ENCODE data around the gene MYOZ3. TPM values are rescaled to one million over a fixed set of nuclear protein-coding genes. Genes with fewer than 3 reads are reported as not detected.

MYOZ3 gene, protein sequence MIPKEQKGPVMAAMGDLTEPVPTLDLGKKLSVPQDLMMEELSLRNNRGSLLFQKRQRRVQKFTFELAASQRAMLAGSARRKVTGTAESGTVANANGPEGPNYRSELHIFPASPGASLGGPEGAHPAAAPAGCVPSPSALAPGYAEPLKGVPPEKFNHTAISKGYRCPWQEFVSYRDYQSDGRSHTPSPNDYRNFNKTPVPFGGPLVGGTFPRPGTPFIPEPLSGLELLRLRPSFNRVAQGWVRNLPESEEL
- total RNA-seq = 1 to 10 TPM; 2.0 to 3.5 TPM

DNA sequence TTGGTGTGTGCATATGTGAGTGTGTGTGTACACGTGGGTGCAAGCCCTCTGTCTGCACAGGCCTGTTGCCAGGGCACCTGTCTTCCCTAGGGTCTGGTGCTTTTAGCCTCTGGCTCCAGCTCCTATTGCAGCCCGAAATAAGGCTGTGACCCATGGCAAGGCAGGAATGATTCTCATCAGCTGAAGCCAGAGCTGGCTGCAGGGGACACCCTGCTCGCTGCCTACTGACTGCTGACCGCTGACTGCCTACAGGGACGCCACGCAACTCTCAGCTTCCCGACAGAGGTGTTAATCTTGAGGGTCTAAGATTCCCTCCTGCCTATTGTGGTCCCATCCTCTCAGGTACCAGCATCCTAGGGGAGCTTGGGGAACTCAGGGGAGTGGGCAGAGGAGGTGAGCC, at the start of gene MYOZ3:
Gene MYOZ3 (plus strand): TSS at position 166 of the 400 bp plus-strand sequence. CDS start 1,691 bp downstream, outside the sequence.
- Histone ChIP-seq H3K36me3 (no peaks in the 10 kb centered on the region), H3K4me1 (peaks cover 0 to 44% of the 10 kb centered on the region in 2 donors), H3K27me3 (no peaks in the 10 kb centered on the region), H3K4me3 (no peak within 1 kb of the TSS), H3K27ac (peak within 1 kb of the TSS; percentile 18 to 31), H3K9me3 (no peaks in the 10 kb centered on the region)
- DNase-seq (ENCODE audit: low spot score) = peak; percentile 57
- TF ChIP-seq, protein P1, sequence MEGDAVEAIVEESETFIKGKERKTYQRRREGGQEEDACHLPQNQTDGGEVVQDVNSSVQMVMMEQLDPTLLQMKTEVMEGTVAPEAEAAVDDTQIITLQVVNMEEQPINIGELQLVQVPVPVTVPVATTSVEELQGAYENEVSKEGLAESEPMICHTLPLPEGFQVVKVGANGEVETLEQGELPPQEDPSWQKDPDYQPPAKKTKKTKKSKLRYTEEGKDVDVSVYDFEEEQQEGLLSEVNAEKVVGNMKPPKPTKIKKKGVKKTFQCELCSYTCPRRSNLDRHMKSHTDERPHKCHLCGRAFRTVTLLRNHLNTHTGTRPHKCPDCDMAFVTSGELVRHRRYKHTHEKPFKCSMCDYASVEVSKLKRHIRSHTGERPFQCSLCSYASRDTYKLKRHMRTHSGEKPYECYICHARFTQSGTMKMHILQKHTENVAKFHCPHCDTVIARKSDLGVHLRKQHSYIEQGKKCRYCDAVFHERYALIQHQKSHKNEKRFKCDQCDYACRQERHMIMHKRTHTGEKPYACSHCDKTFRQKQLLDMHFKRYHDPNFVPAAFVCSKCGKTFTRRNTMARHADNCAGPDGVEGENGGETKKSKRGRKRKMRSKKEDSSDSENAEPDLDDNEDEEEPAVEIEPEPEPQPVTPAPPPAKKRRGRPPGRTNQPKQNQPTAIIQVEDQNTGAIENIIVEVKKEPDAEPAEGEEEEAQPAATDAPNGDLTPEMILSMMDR (IDR thresholded peaks at IDR 0.05) = no peak

DNA sequence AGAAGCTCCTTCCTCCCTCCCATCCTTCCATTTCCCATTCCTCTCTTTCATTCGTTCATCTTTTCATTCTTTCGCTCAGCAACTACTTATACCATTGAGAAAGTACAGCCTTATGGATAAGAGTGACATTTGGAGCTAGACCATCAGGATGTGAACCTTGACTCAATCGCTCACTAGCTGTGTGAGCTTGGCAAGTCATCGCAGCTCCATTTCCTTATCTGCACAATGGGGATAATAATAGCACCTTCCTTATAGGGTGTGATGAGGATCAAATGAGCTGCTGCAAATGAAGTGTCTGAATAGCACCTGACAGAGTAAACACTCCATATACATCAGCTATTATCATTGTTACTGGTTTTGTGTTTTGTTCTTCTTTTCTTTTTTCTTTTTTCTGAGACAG, 48.6 kb upstream of the MYOZ3 start:
- no peaks in the 10 kb centered on the region for H3K9me3 ChIP-seq
- peak overlapping the region; percentile 89 to 99 for H3K27ac ChIP-seq
- no peaks in the 10 kb centered on the region for H3K27me3 ChIP-seq
- H3K36me3 ChIP-seq = no peaks in the 10 kb centered on the region
- H3K4me3 ChIP-seq = no peak overlapping the region
- no peak for DNase-seq (ENCODE audit: low spot score)
- TF ChIP-seq, protein P1 (IDR thresholded peaks at IDR 0.05) = no peak
- peaks cover 2 to 87% of the 10 kb centered on the region in 2 donors for H3K4me1 ChIP-seq

DNA sequence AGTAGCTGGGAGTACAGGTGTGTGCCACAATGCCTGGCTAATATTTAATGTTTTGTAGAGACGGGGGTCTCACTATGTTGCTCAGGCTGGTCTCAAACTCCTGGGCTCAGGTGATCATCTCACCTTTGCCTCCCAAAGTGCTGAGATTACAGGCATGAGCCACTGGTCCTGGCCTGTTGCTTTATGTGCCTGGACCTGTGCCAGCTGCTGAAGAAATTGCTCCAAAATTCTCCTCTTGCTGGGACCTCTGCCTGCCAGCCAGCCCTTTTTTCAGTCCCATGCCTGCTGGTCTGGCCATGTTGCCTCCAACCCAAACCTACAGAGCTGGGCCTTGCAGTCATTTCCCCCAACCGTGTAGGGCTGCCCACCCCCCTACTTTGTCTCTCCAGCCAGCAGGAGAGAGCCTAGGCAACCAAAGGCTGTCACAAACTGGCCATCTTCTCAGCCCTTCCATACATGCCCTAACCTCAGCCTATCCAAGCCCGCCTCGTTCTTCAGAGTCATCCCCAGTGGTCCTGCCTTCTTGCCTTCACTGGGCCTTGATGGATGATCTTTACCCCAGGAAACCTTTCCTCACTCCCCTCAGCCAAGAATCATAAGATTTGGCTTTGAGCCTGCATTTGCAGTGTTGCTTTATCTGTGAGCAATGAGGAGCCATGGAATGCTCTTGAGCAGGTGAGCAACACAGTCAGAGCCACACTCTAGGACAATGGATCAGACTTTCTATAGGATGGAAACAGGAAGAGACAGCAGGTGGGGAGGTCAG, 48.0 kb upstream of the MYOZ3 start:
- H3K9me3 ChIP-seq = no peaks in the 10 kb centered on the region
- H3K27me3 ChIP-seq = no peaks in the 10 kb centered on the region
- H3K4me3 ChIP-seq = no peak overlapping the region
- no peaks in the 10 kb centered on the region for H3K36me3 ChIP-seq
- H3K4me1 ChIP-seq = peaks cover 2 to 94% of the 10 kb centered on the region in 2 donors
- DNase-seq (ENCODE audit: low spot score) = no peak
- H3K27ac ChIP-seq = peak overlapping the region; percentile 89 to 99
- TF ChIP-seq, protein P1 (IDR thresholded peaks at IDR 0.05) = no peak

DNA sequence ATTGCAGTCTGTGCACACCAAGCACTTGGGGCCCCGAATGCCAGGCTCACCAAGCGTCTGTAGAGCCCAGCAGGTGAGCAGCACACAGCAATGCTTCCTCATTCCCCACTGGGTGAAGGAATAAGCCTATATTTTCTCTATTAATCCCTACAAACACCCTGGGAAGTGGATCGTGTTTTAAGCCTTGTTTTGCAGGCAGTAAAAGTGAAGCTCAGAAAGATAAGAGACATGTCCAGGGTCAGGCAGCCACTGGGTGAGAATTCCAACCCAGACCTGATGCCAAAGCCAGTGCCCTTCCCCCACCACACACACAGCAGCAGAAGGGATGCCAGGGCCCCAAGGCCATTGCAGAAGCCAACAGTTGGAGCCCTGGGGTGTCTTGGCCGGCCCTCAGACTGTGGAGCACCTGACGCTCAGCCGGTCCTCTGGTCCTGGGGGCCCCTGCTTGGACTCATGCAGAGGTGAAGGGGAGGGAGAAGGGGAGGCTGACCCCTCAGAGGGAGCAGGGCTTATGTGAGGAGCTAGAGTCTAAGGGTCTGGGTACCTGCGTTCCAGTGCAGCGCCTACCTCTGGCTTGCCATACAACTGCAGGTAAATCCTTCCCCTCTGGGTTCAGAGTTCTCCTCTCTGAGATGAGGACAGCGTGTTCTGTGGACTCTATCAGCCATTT, 46.9 kb upstream of the MYOZ3 start:
- Histone ChIP-seq H3K27ac (peak overlapping the region; percentile 89 to 99), H3K9me3 (no peaks in the 10 kb centered on the region), H3K27me3 (no peaks in the 10 kb centered on the region), H3K4me1 (peaks cover 2 to 99% of the 10 kb centered on the region in 2 donors), H3K36me3 (no peaks in the 10 kb centered on the region), H3K4me3 (no peak overlapping the region)
- TF ChIP-seq, protein P1 (IDR thresholded peaks at IDR 0.05) = peak in 1 of 2 donors; percentile 39
- DNase-seq (ENCODE audit: low spot score) = no peak

DNA sequence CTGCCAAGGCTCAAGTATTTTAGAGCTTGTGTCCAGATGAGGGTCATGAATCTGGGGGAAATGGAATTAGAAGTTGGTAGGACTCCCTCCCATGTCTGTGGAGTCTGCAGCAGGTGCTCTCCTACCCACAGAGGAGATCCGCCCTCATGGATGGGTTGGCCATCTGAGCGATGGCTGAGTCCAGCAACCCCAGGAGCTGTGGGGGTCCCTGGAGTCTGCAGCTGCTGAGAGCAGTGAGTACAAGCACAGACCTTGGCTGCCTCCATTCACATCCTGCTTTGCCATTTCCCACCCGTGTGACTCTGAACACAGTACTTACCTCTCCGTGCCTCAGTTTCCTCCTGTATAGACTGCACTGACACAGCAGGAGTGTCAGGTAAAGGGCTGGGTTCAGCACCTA, 46.4 kb upstream of the MYOZ3 start:
- TF ChIP-seq, protein P1 (IDR thresholded peaks at IDR 0.05) = no peak
- H3K27me3 ChIP-seq = no peaks in the 10 kb centered on the region
- DNase-seq (ENCODE audit: low spot score) = no peak

More for the DNA sequence above, 46.4 kb upstream of the MYOZ3 start:
- peaks cover 2 to 100% of the 10 kb centered on the region in 2 donors for H3K4me1 ChIP-seq
- peak overlapping the region; percentile 89 to 99 for H3K27ac ChIP-seq
- H3K9me3 ChIP-seq = no peaks in the 10 kb centered on the region
- no peaks in the 10 kb centered on the region for H3K36me3 ChIP-seq
- H3K4me3 ChIP-seq = peak overlapping the region in 1 of 2 donors; percentile 20

Measured in right atrium auricular region (tissue), 2 donors.